Measurements from ENCODE around the gene TWF2. TPM values are rescaled to one million over a fixed set of nuclear protein-coding genes. Genes with fewer than 3 reads are reported as not detected.

TWF2 gene
- polyA plus RNA-seq, 3 donors: 141 to 199 (median 176) TPM

GRCh38 chr3:52220380-52221026, 18.5 kb downstream of the TWF2 start:
- no peaks in the 10 kb centered on the region for H3K79me2 ChIP-seq (ENCODE audit: insufficient read depth, low read length)
- H3K27ac Mint-ChIP-seq: no peak overlapping the region
- no peak overlapping the region for H3K9ac ChIP-seq (ENCODE audit: insufficient read depth, low read length, poor library complexity, severe bottlenecking)
- peaks cover 0 to 3% (median 2%) of the 10 kb centered on the region in 3 donors for H3K27me3 Mint-ChIP-seq (ENCODE audit: low read depth in 3 of 3)
- no peak overlapping the region for H3K27ac ChIP-seq (ENCODE audit: low read depth in 1 of 2, low read length in 2 of 2)
- peaks cover 34 to 35% of the 10 kb centered on the region in 2 donors for H3K36me3 Mint-ChIP-seq
- H3K4me3 Mint-ChIP-seq: no peak overlapping the region
- peaks cover 4 to 14% of the 10 kb centered on the region in 2 donors for H3K36me3 ChIP-seq (replicated peaks in 1 of 2; ENCODE audit: control insufficient read depth in 1 of 2, insufficient read depth in 2 of 2, low read length in 2 of 2)
- H4K20me1 ChIP-seq (ENCODE audit: insufficient read depth, low read length): no peaks in the 10 kb centered on the region
- no peaks in the 10 kb centered on the region for H3K9me3 Mint-ChIP-seq
- no peaks in the 10 kb centered on the region for H3K27me3 ChIP-seq (ENCODE audit: control insufficient read depth in 2 of 2, insufficient read depth in 2 of 2, low read length in 2 of 2)
- 0% methylated on average over 5 of the region's 9 CpGs for WGBS (ENCODE audit: insufficient coverage)
- TF ChIP-seq, protein P1, sequence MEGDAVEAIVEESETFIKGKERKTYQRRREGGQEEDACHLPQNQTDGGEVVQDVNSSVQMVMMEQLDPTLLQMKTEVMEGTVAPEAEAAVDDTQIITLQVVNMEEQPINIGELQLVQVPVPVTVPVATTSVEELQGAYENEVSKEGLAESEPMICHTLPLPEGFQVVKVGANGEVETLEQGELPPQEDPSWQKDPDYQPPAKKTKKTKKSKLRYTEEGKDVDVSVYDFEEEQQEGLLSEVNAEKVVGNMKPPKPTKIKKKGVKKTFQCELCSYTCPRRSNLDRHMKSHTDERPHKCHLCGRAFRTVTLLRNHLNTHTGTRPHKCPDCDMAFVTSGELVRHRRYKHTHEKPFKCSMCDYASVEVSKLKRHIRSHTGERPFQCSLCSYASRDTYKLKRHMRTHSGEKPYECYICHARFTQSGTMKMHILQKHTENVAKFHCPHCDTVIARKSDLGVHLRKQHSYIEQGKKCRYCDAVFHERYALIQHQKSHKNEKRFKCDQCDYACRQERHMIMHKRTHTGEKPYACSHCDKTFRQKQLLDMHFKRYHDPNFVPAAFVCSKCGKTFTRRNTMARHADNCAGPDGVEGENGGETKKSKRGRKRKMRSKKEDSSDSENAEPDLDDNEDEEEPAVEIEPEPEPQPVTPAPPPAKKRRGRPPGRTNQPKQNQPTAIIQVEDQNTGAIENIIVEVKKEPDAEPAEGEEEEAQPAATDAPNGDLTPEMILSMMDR (IDR thresholded peaks at IDR 0.05): peak; percentile 80
- peak; percentile 68 to 76 (median 73) for DNase-seq
- intact Hi-C loops (cut with micrococcal nuclease): no loop called here
- H3K9me3 ChIP-seq (replicated peaks in 1 of 2; ENCODE audit: control insufficient read depth in 1 of 2, insufficient read depth in 1 of 2, low read length in 2 of 2): no peaks in the 10 kb centered on the region
- H3K4me1 Mint-ChIP-seq: peaks cover 49% of the 10 kb centered on the region
- H2AFZ ChIP-seq (ENCODE audit: insufficient read depth, low read depth, low read length, poor library complexity, severe bottlenecking): no peak overlapping the region
- H3K4me1 ChIP-seq (ENCODE audit: control insufficient read depth in 1 of 2, insufficient read depth in 2 of 2, low read length in 2 of 2): peaks cover 35 to 42% of the 10 kb centered on the region in 2 donors
- H3K4me3 ChIP-seq (replicated peaks in 1 of 3; ENCODE audit: low read depth in 2 of 3, low read length in 3 of 3): no peak overlapping the region
- H3K4me2 ChIP-seq (replicated peaks; ENCODE audit: extremely low read depth, low read length, poor library complexity, severe bottlenecking): no peak overlapping the region

DNA sequence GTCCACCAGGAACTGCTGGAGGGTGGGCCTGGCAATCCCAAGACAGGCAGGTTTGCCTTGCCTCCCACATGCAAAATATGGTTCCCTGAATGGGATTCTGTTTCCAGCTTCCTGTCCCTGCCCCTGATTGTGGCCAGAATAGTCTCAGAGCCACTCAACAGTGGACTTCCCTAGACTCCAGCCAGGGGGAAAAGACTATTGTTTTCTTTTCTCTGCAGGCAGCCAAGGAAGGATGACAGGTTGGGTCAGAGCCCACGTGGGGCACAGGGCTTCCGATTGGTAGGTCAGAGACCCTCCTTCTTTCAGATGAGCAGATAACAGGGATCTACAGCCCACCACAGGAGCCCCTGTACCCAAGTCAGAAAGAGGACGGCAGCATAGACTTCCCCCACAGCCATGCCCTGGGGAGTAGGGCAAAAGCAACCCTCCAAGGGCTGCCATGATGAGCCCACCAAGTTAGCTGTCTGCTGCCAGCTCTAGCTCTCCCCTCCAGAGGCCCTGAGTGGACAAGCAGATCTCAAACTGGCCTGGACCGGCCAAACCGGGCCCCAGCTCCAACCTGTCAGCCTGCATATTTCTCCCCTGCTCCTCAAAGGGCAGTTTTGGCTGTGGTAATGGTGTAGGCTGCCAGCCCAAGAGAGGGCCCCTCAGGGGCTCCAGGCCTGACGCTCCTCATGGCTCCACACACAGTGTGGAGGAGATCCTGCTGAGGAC, 19.9 kb downstream of the TWF2 start:
- H3K27ac ChIP-seq (ENCODE audit: low read depth in 1 of 2, low read length in 2 of 2): no peak overlapping the region
- TF ChIP-seq, protein P1 (IDR thresholded peaks at IDR 0.05): no peak
- H3K36me3 ChIP-seq (replicated peaks in 1 of 2; ENCODE audit: control insufficient read depth in 1 of 2, insufficient read depth in 2 of 2, low read length in 2 of 2): peaks cover 18 to 28% of the 10 kb centered on the region in 2 donors
- no peak overlapping the region for H3K4me2 ChIP-seq (replicated peaks; ENCODE audit: extremely low read depth, low read length, poor library complexity, severe bottlenecking)
- no peak overlapping the region for H3K4me3 Mint-ChIP-seq
- intact Hi-C loops (cut with micrococcal nuclease): loop anchor here in 1 of 2 donors (5.0 kb wide), 1 partner anchor 52 kb away; no protein-coding TSS in a partner anchor
- peaks cover 48 to 49% of the 10 kb centered on the region in 2 donors for H3K36me3 Mint-ChIP-seq
- H3K9me3 Mint-ChIP-seq: no peaks in the 10 kb centered on the region
- WGBS (ENCODE audit: insufficient coverage): 77% methylated on average over 3 of the region's 6 CpGs
- H3K9me3 ChIP-seq (replicated peaks in 1 of 2; ENCODE audit: control insufficient read depth in 1 of 2, insufficient read depth in 1 of 2, low read length in 2 of 2): no peaks in the 10 kb centered on the region
- no peak overlapping the region for H3K9ac ChIP-seq (ENCODE audit: insufficient read depth, low read length, poor library complexity, severe bottlenecking)
- H4K20me1 ChIP-seq (ENCODE audit: insufficient read depth, low read length): peaks cover 3% of the 10 kb centered on the region
- no peak overlapping the region for H3K27ac Mint-ChIP-seq
- no peaks in the 10 kb centered on the region for H3K27me3 ChIP-seq (ENCODE audit: control insufficient read depth in 2 of 2, insufficient read depth in 2 of 2, low read length in 2 of 2)
- no peaks in the 10 kb centered on the region for H3K79me2 ChIP-seq (ENCODE audit: insufficient read depth, low read length)
- peaks cover 27 to 33% of the 10 kb centered on the region in 2 donors for H3K4me1 ChIP-seq (ENCODE audit: control insufficient read depth in 1 of 2, insufficient read depth in 2 of 2, low read length in 2 of 2)
- H2AFZ ChIP-seq (ENCODE audit: insufficient read depth, low read depth, low read length, poor library complexity, severe bottlenecking): no peak overlapping the region
- H3K4me3 ChIP-seq (replicated peaks in 1 of 3; ENCODE audit: low read depth in 2 of 3, low read length in 3 of 3): no peak overlapping the region
- peaks cover 0 to 3% (median 0%) of the 10 kb centered on the region in 3 donors for H3K27me3 Mint-ChIP-seq (ENCODE audit: low read depth in 3 of 3)
- DNase-seq: no peak
- peaks cover 37% of the 10 kb centered on the region for H3K4me1 Mint-ChIP-seq

Measured in CD14-positive monocyte (primary cell).